Measurements from ENCODE around the gene POLD1. TPM values are rescaled to one million over a fixed set of nuclear protein-coding genes. Genes with fewer than 3 reads are reported as not detected.

Gene POLD1
- total and polyA plus RNA-seq, 8 donors, result 11.4 to 98.0 (median 32.3) TPM

GRCh38 chr19:50380751-50381151, 3.4 kb upstream of the POLD1 start:
- Histone ChIP-seq H3K9me3 (no peaks in the 10 kb centered on the region), H3K27ac (no peak overlapping the region), H3K27me3 (no peaks in the 10 kb centered on the region), H3K36me3 (peaks cover 46 to 60% (median 58%) of the 10 kb centered on the region in 4 donors), H3K4me1 (peaks cover 15 to 54% (median 41%) of the 10 kb centered on the region in 4 donors), H3K4me3 (no peak overlapping the region)
- WGBS, 5 donors, result 74 to 79% (median 78%) methylated on average over 7 to 8 of the region's 8 CpGs
- intact Hi-C loops (cut with DNase I; ENCODE audit: low total_unique reads), result no loop called here
- no peak for DNase-seq
- TF ChIP-seq EP300 (IDR thresholded peaks at IDR 0.05), result no peak

DNA sequence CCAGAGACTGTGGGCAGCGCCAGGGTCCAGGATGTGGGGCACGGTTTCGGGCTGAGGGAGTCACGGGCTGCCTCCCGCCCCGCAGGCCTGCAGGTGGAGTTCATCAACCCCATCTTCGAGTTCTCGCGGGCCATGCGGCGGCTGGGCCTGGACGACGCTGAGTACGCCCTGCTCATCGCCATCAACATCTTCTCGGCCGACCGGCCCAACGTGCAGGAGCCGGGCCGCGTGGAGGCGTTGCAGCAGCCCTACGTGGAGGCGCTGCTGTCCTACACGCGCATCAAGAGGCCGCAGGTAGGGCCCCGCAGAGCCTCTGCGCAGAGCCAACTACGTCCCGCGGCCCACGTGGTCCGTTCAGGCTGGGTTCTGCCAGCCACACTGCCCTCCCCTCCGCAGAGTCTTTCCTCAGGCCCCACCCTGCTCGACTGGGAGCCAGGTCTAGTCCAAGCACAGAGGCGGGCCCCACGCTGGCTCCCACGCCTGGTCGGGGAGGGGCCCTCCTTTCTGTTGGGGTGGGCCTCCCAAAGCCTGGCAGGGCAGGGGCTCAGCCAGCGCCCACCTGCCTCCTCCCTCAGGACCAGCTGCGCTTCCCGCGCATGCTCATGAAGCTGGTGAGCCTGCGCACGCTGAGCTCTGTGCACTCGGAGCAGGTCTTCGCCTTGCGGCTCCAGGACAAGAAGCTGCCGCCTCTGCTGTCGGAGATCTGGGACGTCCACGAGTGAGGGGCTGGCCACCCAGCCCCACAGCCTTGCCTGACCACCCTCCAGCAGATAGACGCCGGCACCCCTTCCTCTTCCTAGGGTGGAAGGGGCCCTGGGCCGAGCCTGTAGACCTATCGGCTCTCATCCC, 2.0 kb upstream of the POLD1 start:
- H3K4me3 ChIP-seq, result no peak overlapping the region
- H3K4me1 ChIP-seq, result peaks cover 8 to 48% (median 32%) of the 10 kb centered on the region in 4 donors
- intact Hi-C loops (cut with DNase I; ENCODE audit: low total_unique reads), result no loop called here
- no peaks in the 10 kb centered on the region for H3K27me3 ChIP-seq
- DNase-seq, result no peak
- TF ChIP-seq POLR2AphosphoS5 (IDR thresholded peaks at IDR 0.05) (no peak), EP300 (IDR thresholded peaks at IDR 0.05) (no peak), POLR2A (IDR thresholded peaks at IDR 0.05) (no peak)
- TF ChIP-seq, protein P1, sequence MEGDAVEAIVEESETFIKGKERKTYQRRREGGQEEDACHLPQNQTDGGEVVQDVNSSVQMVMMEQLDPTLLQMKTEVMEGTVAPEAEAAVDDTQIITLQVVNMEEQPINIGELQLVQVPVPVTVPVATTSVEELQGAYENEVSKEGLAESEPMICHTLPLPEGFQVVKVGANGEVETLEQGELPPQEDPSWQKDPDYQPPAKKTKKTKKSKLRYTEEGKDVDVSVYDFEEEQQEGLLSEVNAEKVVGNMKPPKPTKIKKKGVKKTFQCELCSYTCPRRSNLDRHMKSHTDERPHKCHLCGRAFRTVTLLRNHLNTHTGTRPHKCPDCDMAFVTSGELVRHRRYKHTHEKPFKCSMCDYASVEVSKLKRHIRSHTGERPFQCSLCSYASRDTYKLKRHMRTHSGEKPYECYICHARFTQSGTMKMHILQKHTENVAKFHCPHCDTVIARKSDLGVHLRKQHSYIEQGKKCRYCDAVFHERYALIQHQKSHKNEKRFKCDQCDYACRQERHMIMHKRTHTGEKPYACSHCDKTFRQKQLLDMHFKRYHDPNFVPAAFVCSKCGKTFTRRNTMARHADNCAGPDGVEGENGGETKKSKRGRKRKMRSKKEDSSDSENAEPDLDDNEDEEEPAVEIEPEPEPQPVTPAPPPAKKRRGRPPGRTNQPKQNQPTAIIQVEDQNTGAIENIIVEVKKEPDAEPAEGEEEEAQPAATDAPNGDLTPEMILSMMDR (IDR thresholded peaks at IDR 0.05), result no peak
- no peaks in the 10 kb centered on the region for H3K9me3 ChIP-seq
- peak overlapping the region in 1 of 5 donors; percentile 91 for H3K27ac ChIP-seq
- WGBS, 5 donors, result 90 to 92% (median 90%) methylated on average over 43 to 58 of the region's 58 CpGs
- peaks cover 46 to 64% (median 60%) of the 10 kb centered on the region in 4 donors for H3K36me3 ChIP-seq

GRCh38 chr19:50383001-50383851, 921 bp upstream of the POLD1 start:
- intact Hi-C loops (cut with DNase I; ENCODE audit: low total_unique reads), result no loop called here
- H3K9me3 ChIP-seq, result no peaks in the 10 kb centered on the region
- H3K27ac ChIP-seq, result peak overlapping the region; percentile 79 to 91 (median 84)
- peaks cover 39 to 62% (median 56%) of the 10 kb centered on the region in 4 donors for H3K36me3 ChIP-seq
- no peak for TF ChIP-seq EP300 (IDR thresholded peaks at IDR 0.05)
- no peak for TF ChIP-seq POLR2A (IDR thresholded peaks at IDR 0.05)
- TF ChIP-seq POLR2AphosphoS5 (IDR thresholded peaks at IDR 0.05), result no peak
- TF ChIP-seq, protein P1 (IDR thresholded peaks at IDR 0.05), result no peak
- peaks cover 7 to 37% (median 27%) of the 10 kb centered on the region in 4 donors for H3K4me1 ChIP-seq
- 39 to 48% (median 43%) methylated on average over 21 of the region's 21 CpGs for WGBS, 5 donors
- H3K27me3 ChIP-seq, result no peaks in the 10 kb centered on the region
- no peak for DNase-seq
- peak overlapping the region; percentile 70 to 83 (median 78) for H3K4me3 ChIP-seq

DNA sequence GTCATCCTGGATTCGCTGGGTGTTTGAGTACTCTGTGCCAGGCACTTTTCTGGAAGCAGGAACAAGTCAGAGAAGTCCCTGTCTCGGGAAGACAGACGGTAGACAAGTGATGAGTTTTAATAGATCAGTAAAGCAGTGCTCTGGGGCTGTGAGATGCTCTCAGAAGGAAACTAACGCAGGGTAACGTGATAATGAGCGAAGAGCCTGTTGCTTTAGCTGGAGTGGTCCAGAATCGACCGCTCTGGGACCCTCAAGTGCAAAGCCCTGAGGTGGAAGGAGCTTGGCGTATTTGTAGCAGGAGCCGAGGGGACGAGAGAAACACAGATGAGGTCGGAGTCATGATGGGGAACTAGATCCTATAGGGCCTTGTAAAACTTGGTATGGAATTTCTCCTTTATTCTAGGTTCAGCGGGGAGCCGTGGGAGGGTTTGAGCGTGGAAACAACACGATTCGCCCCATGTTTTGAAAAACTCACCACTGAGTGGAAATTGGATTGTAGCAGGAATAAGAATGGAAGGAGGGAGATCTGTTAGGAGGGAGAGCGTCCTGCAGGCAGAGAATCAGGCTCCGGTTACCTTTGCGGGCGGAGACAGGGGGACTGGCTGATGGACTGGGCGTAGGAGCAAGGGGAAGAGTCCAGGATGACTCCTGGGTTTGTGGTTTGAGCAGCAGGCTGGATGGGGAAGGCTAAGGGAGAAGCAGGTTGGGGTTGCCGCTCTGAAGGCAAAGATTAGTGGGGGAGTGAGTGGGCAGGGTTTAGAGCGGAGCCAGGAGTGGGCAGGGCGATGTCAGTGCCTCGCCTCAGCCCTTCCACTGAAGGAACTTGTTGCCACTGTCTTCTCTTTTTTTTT, 763 bp downstream of the POLD1 start:
- H3K9me3 ChIP-seq, result no peaks in the 10 kb centered on the region
- H3K27ac ChIP-seq, result peak overlapping the region; percentile 77 to 91 (median 84)
- H3K4me1 ChIP-seq, result peaks cover 7 to 35% (median 23%) of the 10 kb centered on the region in 4 donors
- intact Hi-C loops (cut with DNase I; ENCODE audit: low total_unique reads), result no loop called here
- H3K36me3 ChIP-seq, result peaks cover 22 to 45% (median 39%) of the 10 kb centered on the region in 4 donors
- 14 to 16% (median 15%) methylated on average over 26 of the region's 26 CpGs for WGBS, 5 donors
- no peak for TF ChIP-seq POLR2AphosphoS5 (IDR thresholded peaks at IDR 0.05)
- no peak for TF ChIP-seq EP300 (IDR thresholded peaks at IDR 0.05)
- TF ChIP-seq, protein P1 (IDR thresholded peaks at IDR 0.05), result no peak
- no peak for TF ChIP-seq POLR2A (IDR thresholded peaks at IDR 0.05)
- no peaks in the 10 kb centered on the region for H3K27me3 ChIP-seq
- DNase-seq, result no peak
- peak overlapping the region; percentile 70 to 83 (median 78) for H3K4me3 ChIP-seq

Data from stomach (tissue), 9 donors.